ENCODE data around the gene ENPP7. TPM values are rescaled to one million over a fixed set of nuclear protein-coding genes. Genes with fewer than 3 reads are reported as not detected.

Gene ENPP7
- total RNA-seq, result not detected

GRCh38 chr17:79730769-79731483 is at the start of gene ENPP7:
Gene ENPP7 (plus strand): TSS chr17:79730943. CDS start chr17:79731140, 197 bp downstream.
- ATAC-seq (no peak), DNase-seq (no peak)
- Histone ChIP-seq H3K27me3 (no peaks in the 10 kb centered on the region), H3K4me3 (no peak within 1 kb of the TSS), H3K4me1 (no peaks in the 10 kb centered on the region), H3K9me3 (no peaks in the 10 kb centered on the region), H3K27ac (no peak within 1 kb of the TSS), H3K36me3 (no peaks in the 10 kb centered on the region)
- intact Hi-C loops (cut with DNase I; ENCODE audit: low total_unique reads) (no loop called here), in situ Hi-C loops (cut with MboI; ENCODE audit: low sequenced_read_pairs in 4 of 4) (no loop called here)
- TF ChIP-seq POLR2A (IDR thresholded peaks at IDR 0.05) (no peak), CTCF (IDR thresholded peaks at IDR 0.05 in 4 of 5, conservative IDR thresholded peaks at IDR 0.05 in 1 of 5) (no peak)

DNA sequence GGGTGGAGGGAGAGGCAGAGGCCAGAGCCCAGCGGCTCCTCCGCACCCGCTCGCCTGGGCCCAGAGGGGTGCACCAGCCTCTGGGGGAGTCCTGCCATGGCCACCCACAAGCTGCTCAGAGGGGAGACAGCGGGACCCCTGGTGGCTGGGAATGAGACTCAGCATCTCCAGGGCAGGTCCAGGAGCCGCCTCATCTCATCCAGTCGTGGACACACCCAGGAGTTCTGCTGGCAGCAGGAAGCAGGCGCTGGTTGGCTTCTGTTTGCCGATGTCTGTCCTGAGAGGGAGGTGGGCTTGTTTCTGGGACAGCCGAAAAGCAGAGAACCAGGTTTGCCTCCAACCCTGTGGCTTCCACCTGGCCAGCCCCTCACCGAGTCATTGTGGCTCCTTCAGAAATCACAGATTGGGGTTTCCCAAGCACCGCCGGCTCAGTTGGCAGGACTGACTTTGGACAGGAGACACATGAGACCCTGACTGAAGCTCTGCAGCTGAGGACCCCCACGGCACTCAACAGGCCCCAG is 49.6 kb upstream of the ENPP7 start:
- no peaks in the 10 kb centered on the region for H3K36me3 ChIP-seq
- no peak for ATAC-seq

GRCh38 chr17:79681628-79682261 is 49.0 kb upstream of the ENPP7 start:
- Histone ChIP-seq H3K27me3 (peaks cover 19 to 28% (median 26%) of the 10 kb centered on the region in 3 donors), H3K4me3 (no peak overlapping the region), H3K4me1 (no peaks in the 10 kb centered on the region), H3K36me3 (no peaks in the 10 kb centered on the region), H3K27ac (no peak overlapping the region), H3K9me3 (no peaks in the 10 kb centered on the region)
- DNase-seq, result no peak
- no peak for ATAC-seq
- intact Hi-C loops (cut with DNase I; ENCODE audit: low total_unique reads) (no loop called here), in situ Hi-C loops (cut with MboI; ENCODE audit: low sequenced_read_pairs in 4 of 4) (no loop called here)
- no peak for TF ChIP-seq POLR2A (IDR thresholded peaks at IDR 0.05)
- TF ChIP-seq CTCF (IDR thresholded peaks at IDR 0.05 in 4 of 5, conservative IDR thresholded peaks at IDR 0.05 in 1 of 5), result no peak

More for the DNA sequence above, 49.6 kb upstream of the ENPP7 start:
- TF ChIP-seq POLR2A (IDR thresholded peaks at IDR 0.05) (no peak), CTCF (IDR thresholded peaks at IDR 0.05 in 4 of 5, conservative IDR thresholded peaks at IDR 0.05 in 1 of 5) (no peak)
- Histone ChIP-seq H3K27ac (no peak overlapping the region), H3K4me3 (no peak overlapping the region), H3K27me3 (peaks cover 19 to 27% (median 23%) of the 10 kb centered on the region in 3 donors), H3K9me3 (no peaks in the 10 kb centered on the region), H3K4me1 (no peaks in the 10 kb centered on the region)
- DNase-seq, result no peak
- intact Hi-C loops (cut with DNase I; ENCODE audit: low total_unique reads) (no loop called here), in situ Hi-C loops (cut with MboI; ENCODE audit: low sequenced_read_pairs in 4 of 4) (no loop called here)

DNA sequence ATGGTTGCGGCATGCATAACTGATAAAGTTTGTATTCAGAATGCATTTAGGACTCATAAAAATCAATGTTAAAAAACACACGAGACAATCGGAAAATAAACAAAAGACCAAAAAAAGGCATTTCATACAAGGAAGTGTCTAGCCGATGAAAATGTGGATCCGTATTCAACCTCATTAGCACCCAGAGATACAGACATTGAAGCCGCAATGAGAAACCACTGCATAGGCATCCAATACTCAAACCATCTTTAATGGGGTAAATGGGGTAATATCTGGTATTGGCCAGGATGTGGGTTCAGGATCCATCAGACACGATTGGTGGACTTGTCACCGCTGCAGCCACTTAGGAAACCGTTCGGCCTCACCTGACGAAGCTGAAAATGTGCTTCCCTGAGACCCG is 47.4 kb upstream of the ENPP7 start:
- Histone ChIP-seq H3K27ac (no peak overlapping the region), H3K36me3 (no peaks in the 10 kb centered on the region), H3K4me1 (no peaks in the 10 kb centered on the region), H3K27me3 (peaks cover 17 to 30% (median 26%) of the 10 kb centered on the region in 3 donors), H3K9me3 (no peaks in the 10 kb centered on the region), H3K4me3 (no peak overlapping the region)
- DNase-seq (no peak), ATAC-seq (no peak)
- TF ChIP-seq CTCF (IDR thresholded peaks at IDR 0.05 in 4 of 5, conservative IDR thresholded peaks at IDR 0.05 in 1 of 5), result no peak
- in situ Hi-C loops (cut with MboI; ENCODE audit: low sequenced_read_pairs in 4 of 4) (no loop called here), intact Hi-C loops (cut with DNase I; ENCODE audit: low total_unique reads) (no loop called here)
